ENCODE data around the gene CNTN4. TPM values are rescaled to one million over a fixed set of nuclear protein-coding genes. Genes with fewer than 3 reads are reported as not detected.

Gene CNTN4
- total and polyA plus RNA-seq, 2 experiments from 2014 or later: 0.91 to 4.0 TPM

GRCh38 chr3:2771193-2771592, 672.5 kb downstream of the CNTN4 start:
- Histone ChIP-seq H3K4me3 (no peak overlapping the region), H3K4me1 (ENCODE audit: insufficient read depth) (peaks cover 19% of the 10 kb centered on the region; the same call in 1 of the 2 replicates), H3K4me2 (no peak overlapping the region), H3F3A (replicated peaks; ENCODE audit: low read depth) (no peaks in the 10 kb centered on the region), H3K79me2 (replicated peaks; ENCODE audit: insufficient read depth) (no peaks in the 10 kb centered on the region), H3K36me3 (ENCODE audit: insufficient read depth) (no peaks in the 10 kb centered on the region), H3K27me3 (ENCODE audit: insufficient read depth) (no peaks in the 10 kb centered on the region), H4K20me1 (replicated peaks; ENCODE audit: insufficient read depth) (no peaks in the 10 kb centered on the region), H3K9me2 (ENCODE audit: insufficient read depth) (no peaks in the 10 kb centered on the region), H3K27ac (ENCODE audit: low read depth) (no peak overlapping the region), H2AFZ (no peak overlapping the region)
- Mint-ChIP-seq H3K9me3 (peaks cover 99% of the 10 kb centered on the region), H3K27me3 (ENCODE audit: insufficient read depth, low read depth, poor library complexity) (peaks cover 6% of the 10 kb centered on the region), H3K36me3 (ENCODE audit: low read depth) (peaks cover 51% of the 10 kb centered on the region), H3K27ac (no peak overlapping the region), H3K4me3 (no peak overlapping the region), H3K4me1 (no peaks in the 10 kb centered on the region)
- DNase-seq (ENCODE audit: low spot score) (no peak), ATAC-seq (no peak)
- TF ChIP-seq POLR2AphosphoS5 (IDR thresholded peaks at IDR 0.05; ENCODE audit: low read depth): no peak
- TF ChIP-seq ZNF462 (CRISPR knock-in tag; IDR thresholded peaks at IDR 0.05): no peak
- no peak for TF ChIP-seq ZNF331 (CRISPR knock-in tag; IDR thresholded peaks at IDR 0.05; ENCODE audit: low read depth)
- no peak for TF ChIP-seq CTCF (conservative IDR thresholded peaks at IDR 0.05; ENCODE audit: low read depth in 2 of 2)
- TF ChIP-seq ETS1 (IDR thresholded peaks at IDR 0.05): no peak
- TF ChIP-seq STAT1 (IDR thresholded peaks at IDR 0.05; ENCODE audit: unreplicated experiment): no peak
- no peak for TF ChIP-seq EZH2phosphoT487 (IDR thresholded peaks at IDR 0.05; ENCODE audit: unreplicated experiment)
- no peak for TF ChIP-seq EZH2 (IDR thresholded peaks at IDR 0.05; ENCODE audit: low read depth, unreplicated experiment)
- TF ChIP-seq REST (IDR thresholded peaks at IDR 0.05; ENCODE audit: unreplicated experiment): no peak
- TF ChIP-seq JUNB (IDR thresholded peaks at IDR 0.05; ENCODE audit: unreplicated experiment): no peak
- TF ChIP-seq NANOG (IDR thresholded peaks at IDR 0.05; ENCODE audit: borderline replicate concordance): no peak
- TF ChIP-seq CREB1 (CRISPR knock-in tag; IDR thresholded peaks at IDR 0.05; ENCODE audit: low read depth): no peak
- no peak for TF ChIP-seq ZNF114 (CRISPR knock-in tag; IDR thresholded peaks at IDR 0.05)

Data from GM23338 (cell line).